Nephron progenitor cell (in vitro differentiated cells): Measurements from ENCODE around the gene SYCP1.

Experiments used
- DNase-seq: peaks from one replicate; pipeline ENCODE4 v3.0.0; 2021
- H3K27ac Mint-ChIP-seq: 2 replicates; pipeline ENCODE4 v1.8.0; 2021; ENCODE audit warnings: mild to moderate bottlenecking, moderate library complexity, mixed read lengths
- H3K27me3 Mint-ChIP-seq: 2 replicates; pipeline ENCODE4 v1.8.0; 2021; ENCODE audit warnings: mild to moderate bottlenecking, low read depth, mixed read lengths; ENCODE audit not compliant: poor library complexity
- H3K36me3 Mint-ChIP-seq: 2 replicates; pipeline ENCODE4 v1.8.0; 2021; ENCODE audit warnings: low read depth, mixed read lengths
- H3K4me1 Mint-ChIP-seq: 2 replicates; pipeline ENCODE4 v1.8.0; 2021; ENCODE audit warnings: mixed read lengths
- H3K4me3 Mint-ChIP-seq: 2 replicates; pipeline ENCODE4 v1.8.0; 2021; ENCODE audit warnings: mild to moderate bottlenecking, moderate library complexity, mixed read lengths
- H3K9me3 Mint-ChIP-seq: 2 replicates; pipeline ENCODE4 v1.8.0; 2021; ENCODE audit warnings: mild to moderate bottlenecking, moderate library complexity, mixed read lengths
- TF ChIP-seq, protein P1 (sequence below): fragments of 200-600 bp; sonication (generic); IDR thresholded peaks from 2 replicates; pipeline ENCODE4 v1.5.0; 2021; ENCODE audit warnings: antibody characterized with exemption

Gene SYCP1

DNA sequence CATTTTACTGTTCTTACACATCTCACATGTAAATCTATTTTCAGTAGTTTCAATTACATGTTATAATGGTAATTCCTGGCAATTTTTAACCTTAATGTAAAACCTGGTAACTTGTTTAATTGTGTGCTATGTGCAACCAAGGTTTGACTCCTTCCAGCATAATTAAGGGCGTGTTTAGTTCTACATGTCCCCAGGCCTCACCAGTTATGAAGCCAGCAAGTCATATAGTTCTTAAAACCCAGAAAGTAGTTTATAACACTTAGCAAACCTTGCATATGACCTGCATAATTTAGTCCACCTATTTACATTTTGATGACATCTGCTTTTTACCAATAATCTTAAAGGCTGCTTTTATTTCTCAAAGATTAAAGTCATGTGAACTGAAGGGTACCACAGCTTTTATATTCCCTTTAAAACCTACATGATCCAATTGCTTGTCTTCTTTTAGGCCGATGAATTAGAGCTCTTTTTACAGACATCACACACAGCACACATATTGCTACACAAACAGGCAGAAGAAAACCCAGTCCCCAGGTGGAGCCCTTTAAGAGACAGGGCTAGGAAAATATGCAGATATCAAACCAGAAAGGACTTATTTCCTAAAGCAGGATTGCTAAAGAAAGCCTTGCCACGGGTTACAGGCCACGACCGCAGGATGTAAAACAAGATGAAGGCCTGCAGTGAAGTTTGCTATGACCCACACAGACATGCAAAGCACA lies 23.2 kb upstream of the SYCP1 start:
- H3K27me3 Mint-ChIP-seq = no peaks in the 10 kb centered on the region
- no peak for DNase-seq
- no peak overlapping the region for H3K4me3 Mint-ChIP-seq
- TF ChIP-seq, protein P1, sequence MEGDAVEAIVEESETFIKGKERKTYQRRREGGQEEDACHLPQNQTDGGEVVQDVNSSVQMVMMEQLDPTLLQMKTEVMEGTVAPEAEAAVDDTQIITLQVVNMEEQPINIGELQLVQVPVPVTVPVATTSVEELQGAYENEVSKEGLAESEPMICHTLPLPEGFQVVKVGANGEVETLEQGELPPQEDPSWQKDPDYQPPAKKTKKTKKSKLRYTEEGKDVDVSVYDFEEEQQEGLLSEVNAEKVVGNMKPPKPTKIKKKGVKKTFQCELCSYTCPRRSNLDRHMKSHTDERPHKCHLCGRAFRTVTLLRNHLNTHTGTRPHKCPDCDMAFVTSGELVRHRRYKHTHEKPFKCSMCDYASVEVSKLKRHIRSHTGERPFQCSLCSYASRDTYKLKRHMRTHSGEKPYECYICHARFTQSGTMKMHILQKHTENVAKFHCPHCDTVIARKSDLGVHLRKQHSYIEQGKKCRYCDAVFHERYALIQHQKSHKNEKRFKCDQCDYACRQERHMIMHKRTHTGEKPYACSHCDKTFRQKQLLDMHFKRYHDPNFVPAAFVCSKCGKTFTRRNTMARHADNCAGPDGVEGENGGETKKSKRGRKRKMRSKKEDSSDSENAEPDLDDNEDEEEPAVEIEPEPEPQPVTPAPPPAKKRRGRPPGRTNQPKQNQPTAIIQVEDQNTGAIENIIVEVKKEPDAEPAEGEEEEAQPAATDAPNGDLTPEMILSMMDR = no peak
- H3K4me1 Mint-ChIP-seq = peaks cover 5% of the 10 kb centered on the region
- no peak overlapping the region for H3K27ac Mint-ChIP-seq
- H3K9me3 Mint-ChIP-seq = peaks cover 3% of the 10 kb centered on the region
- no peaks in the 10 kb centered on the region for H3K36me3 Mint-ChIP-seq

DNA sequence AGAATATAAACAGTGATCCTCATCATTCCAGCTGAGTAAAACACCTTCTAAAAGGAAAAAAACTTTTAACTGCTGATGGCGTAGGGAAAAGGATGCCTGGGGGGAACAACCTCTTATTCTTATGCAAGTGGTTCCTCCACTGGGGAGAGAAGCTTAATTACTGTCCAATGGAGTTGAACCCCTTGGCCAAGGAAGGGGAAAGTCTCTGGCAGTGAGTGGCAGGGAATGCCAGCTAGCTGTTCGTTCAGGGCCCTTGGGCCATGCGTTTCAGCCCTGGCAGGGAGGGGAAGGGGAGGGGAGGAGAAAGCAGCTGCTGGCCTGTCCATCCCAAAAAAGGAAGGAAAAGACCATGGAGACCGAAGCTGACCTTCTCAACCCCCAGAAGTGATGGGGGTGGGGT lies 22.6 kb upstream of the SYCP1 start:
- no peak for DNase-seq
- no peak overlapping the region for H3K27ac Mint-ChIP-seq
- H3K36me3 Mint-ChIP-seq = no peaks in the 10 kb centered on the region
- TF ChIP-seq, protein P1 = no peak
- no peaks in the 10 kb centered on the region for H3K27me3 Mint-ChIP-seq
- no peak overlapping the region for H3K4me3 Mint-ChIP-seq
- H3K9me3 Mint-ChIP-seq = no peaks in the 10 kb centered on the region
- peaks cover 5% of the 10 kb centered on the region for H3K4me1 Mint-ChIP-seq

DNA sequence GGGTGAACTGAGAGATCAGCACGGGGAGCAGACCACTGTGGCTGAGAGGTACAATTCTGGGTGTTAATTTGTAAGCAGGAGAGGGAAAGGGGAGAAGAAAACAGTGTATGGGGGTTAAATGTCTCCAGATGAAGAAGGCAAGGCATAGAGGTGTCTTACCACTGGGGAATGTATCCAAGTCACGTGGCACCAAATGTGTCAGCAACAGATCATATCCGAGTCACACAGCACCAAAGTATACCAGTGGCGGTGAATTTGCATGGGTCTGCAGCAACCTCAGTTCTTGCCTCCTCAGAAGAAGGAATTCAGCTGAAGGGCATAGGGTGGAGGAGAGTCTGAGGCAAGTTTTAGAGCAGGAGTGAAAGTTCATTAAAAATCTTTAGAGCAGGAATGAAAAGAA lies 21.2 kb upstream of the SYCP1 start:
- Mint-ChIP-seq H3K9me3 (no peaks in the 10 kb centered on the region), H3K27ac (peak overlapping the region; percentile 65), H3K4me1 (peaks cover 5% of the 10 kb centered on the region), H3K27me3 (no peaks in the 10 kb centered on the region), H3K4me3 (no peak overlapping the region), H3K36me3 (no peaks in the 10 kb centered on the region)
- TF ChIP-seq, protein P1 = no peak
- DNase-seq = no peak

DNA sequence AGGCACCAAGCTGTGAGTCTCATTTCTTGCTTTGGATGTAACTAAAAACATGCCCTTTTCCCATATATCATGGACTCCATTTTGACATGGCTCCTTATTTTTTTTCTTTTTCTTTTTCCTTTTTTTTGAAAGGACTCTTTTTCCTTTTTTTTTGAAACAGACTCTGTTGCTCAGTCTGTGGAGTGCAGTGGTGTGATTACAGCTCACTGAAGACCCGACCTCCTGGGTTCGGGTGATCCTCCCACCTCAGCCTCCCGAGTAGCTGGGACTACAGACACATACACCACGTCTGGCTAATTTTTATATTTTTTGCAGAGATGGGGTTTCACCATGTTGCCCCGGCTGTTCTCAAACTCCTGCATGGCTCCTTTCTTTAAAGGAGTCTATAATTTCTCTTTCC lies 10.4 kb upstream of the SYCP1 start:
- H3K27me3 Mint-ChIP-seq = peaks cover 4% of the 10 kb centered on the region

DNA sequence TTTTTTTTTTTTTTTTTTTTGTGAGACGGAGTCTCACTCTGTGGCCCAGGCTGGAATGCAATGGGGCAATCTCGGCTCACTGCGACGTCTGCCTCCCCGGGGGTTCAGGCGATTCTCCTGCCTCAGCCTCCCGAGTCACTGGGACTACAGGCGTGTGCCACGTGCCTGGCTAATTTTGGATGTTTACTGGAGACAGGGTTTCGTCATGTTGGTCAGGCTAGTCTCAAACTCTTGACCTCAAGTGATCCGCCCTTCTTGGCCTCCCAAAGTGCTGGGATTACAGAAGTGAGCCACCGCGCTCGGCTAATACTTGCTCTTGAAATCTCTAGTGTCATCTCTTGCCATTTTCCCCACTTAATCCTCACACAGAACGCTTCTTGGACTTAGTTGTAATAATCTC lies 1.1 kb upstream of the SYCP1 start:
- H3K27ac Mint-ChIP-seq = no peak overlapping the region
- no peaks in the 10 kb centered on the region for H3K36me3 Mint-ChIP-seq
- H3K4me1 Mint-ChIP-seq = no peaks in the 10 kb centered on the region
- H3K9me3 Mint-ChIP-seq = no peaks in the 10 kb centered on the region
- H3K4me3 Mint-ChIP-seq = no peak overlapping the region
- DNase-seq = no peak
- TF ChIP-seq, protein P1 = no peak
- peaks cover 20% of the 10 kb centered on the region for H3K27me3 Mint-ChIP-seq

More for the DNA sequence above, 10.4 kb upstream of the SYCP1 start:
- Mint-ChIP-seq H3K9me3 (no peaks in the 10 kb centered on the region), H3K4me3 (no peak overlapping the region), H3K36me3 (no peaks in the 10 kb centered on the region), H3K27ac (no peak overlapping the region), H3K4me1 (no peaks in the 10 kb centered on the region)
- no peak for DNase-seq
- TF ChIP-seq, protein P1 = no peak

DNA sequence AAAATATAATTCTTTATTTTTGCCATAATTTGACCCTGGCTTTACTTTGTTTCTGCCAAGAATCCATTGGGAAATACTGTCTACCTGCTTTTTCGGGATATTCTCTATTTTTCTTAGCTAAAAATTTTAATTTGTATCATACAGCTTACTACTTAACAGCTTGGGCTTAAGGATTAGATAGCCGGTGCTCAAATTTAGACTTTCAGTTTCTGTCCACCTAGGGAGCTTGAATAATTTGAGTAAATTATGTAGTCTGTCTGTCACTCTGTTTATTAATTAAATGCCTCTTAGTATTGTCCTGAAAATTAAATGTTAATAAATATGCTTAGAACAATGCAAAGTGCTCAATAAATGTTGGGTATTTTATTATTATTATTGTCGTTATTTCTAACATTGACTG lies 6.7 kb downstream of the SYCP1 start:
- H3K4me3 Mint-ChIP-seq = no peak overlapping the region
- TF ChIP-seq, protein P1 = no peak
- H3K4me1 Mint-ChIP-seq = no peaks in the 10 kb centered on the region
- no peaks in the 10 kb centered on the region for H3K36me3 Mint-ChIP-seq
- no peak for DNase-seq
- no peaks in the 10 kb centered on the region for H3K9me3 Mint-ChIP-seq
- no peak overlapping the region for H3K27ac Mint-ChIP-seq
- H3K27me3 Mint-ChIP-seq = no peaks in the 10 kb centered on the region
